Testis (tissue), 3 donors: Measurements from ENCODE around the gene MEP1A. TPM values are rescaled to one million over a fixed set of nuclear protein-coding genes. Genes with fewer than 3 reads are reported as not detected.

Experiments
- DNase-seq: peaks from one replicate; pipeline ENCODE4 v3.0.0-alpha.2; 2019
- H3K27ac ChIP-seq, 2 donors: fragments of 200-600 bp; sonication (generic); one replicate each; pipeline ENCODE4 v1.5.1; 2019
- H3K27me3 ChIP-seq: fragments of 200-600 bp; sonication (generic); one replicate; pipeline ENCODE4 v1.5.1; 2019
- H3K36me3 ChIP-seq: fragments of 200-600 bp; sonication (generic); one replicate; pipeline ENCODE4 v1.5.1; 2017; ENCODE audit warnings: low read depth; ENCODE audit errors: missing control alignments
- H3K4me1 ChIP-seq: fragments of 200-600 bp; sonication (generic); one replicate; pipeline ENCODE4 v1.5.1; 2019
- H3K4me3 ChIP-seq, 2 donors: fragments of 200-600 bp; sonication (generic); one replicate each; pipeline ENCODE4 v1.5.1; 2017 to 2019
- H3K9me3 ChIP-seq: fragments of 200-600 bp; sonication (generic); one replicate; pipeline ENCODE4 v1.5.1; 2017
- CTCF ChIP-seq, 3 experiments: fragments of 450-650 bp in 2 of 3; fragments of 200-600 bp in 1 of 3; sonication (generic) in 1 of 3; IDR thresholded peaks; one replicate each; pipeline ENCODE4 v1.5.1; 2016 to 2019; ENCODE audit warnings: antibody characterized with exemption in 3 of 3, mild to moderate bottlenecking in 2 of 3, moderate library complexity in 1 of 3
- POLR2A ChIP-seq: fragments of 450-650 bp; IDR thresholded peaks from one replicate; pipeline ENCODE4 v1.6.1; 2017; ENCODE audit warnings: antibody characterized with exemption, mild to moderate bottlenecking, moderate library complexity
- WGBS, 2 donors: methylation state at CpG; one replicate each; pipeline ENCODE4 v1.1.5; 2018; 5-methylcytosine and 5-hydroxymethylcytosine counted together
- intact Hi-C: fragments of 100-400 bp; cut with DNase I; formaldehyde crosslinking; loops from one replicate; pipeline ENCODE4 v1.15.1; 2023; ENCODE audit warnings: low total_unique reads
- polyA plus RNA-seq: library from polyadenylated mRNA; stranded (reverse); fragments of 350-450 nt; fragmentation: Illumina TruSeq; extraction: RNeasy Lipid Tissue Mini Kit (QIAGEN cat#74804); gene quantifications from one replicate; pipeline ENCODE4 v1.2.3, GENCODE V29; 2014; ENCODE audit warnings: low read depth, low replicate concordance; ENCODE audit not compliant: insufficient read depth
- total RNA-seq, 2 donors: library from RNA; depleted of rRNA; stranded (reverse); fragments of >200 nt; gene quantifications; one replicate each; pipeline ENCODE4 v1.2.3, GENCODE V29; 2016

Gene MEP1A
- total and polyA plus RNA-seq, 3 donors from 2014 or later, result 0.63 to 1.4 (median 0.93) TPM

GRCh38 chr6:46746696-46747095, 46.5 kb upstream of the MEP1A start, which contains the start of gene ANKRD66:
ANKRD66 (plus strand) TSS chr6:46746933; CDS start chr6:46751949, 5,016 bp downstream.
- no peaks in the 10 kb centered on the region for H3K9me3 ChIP-seq
- intact Hi-C loops, result no loop called here
- no peak within 1 kb of the TSS for H3K4me3 ChIP-seq
- H3K27ac ChIP-seq, result no peak within 1 kb of the TSS
- H3K4me1 ChIP-seq, result no peaks in the 10 kb centered on the region
- no peak for DNase-seq
- H3K27me3 ChIP-seq, result no peaks in the 10 kb centered on the region
- H3K36me3 ChIP-seq, result no peaks in the 10 kb centered on the region
- no peak for TF ChIP-seq CTCF (IDR thresholded peaks at IDR 0.05)
- no peak for TF ChIP-seq POLR2A
- WGBS, 2 donors, result 88 to 90% methylated on average over 1 of the region's 1 CpG

GRCh38 chr6:46748940-46749503, 44.2 kb upstream of the MEP1A start:
- Histone ChIP-seq H3K4me3 (no peak overlapping the region), H3K9me3 (no peaks in the 10 kb centered on the region), H3K4me1 (no peaks in the 10 kb centered on the region), H3K27ac (no peak overlapping the region), H3K36me3 (no peaks in the 10 kb centered on the region), H3K27me3 (no peaks in the 10 kb centered on the region)
- no peak for TF ChIP-seq CTCF (IDR thresholded peaks at IDR 0.05)
- 86 to 91% methylated on average over 2 to 5 of the region's 5 CpGs for whole genome bisulfite sequencing, 2 donors
- DNase-seq, result no peak
- intact Hi-C loops, result no loop called here

GRCh38 chr6:46749731-46750130, 43.5 kb upstream of the MEP1A start:
- Histone ChIP-seq H3K27me3 (no peaks in the 10 kb centered on the region), H3K27ac (no peak overlapping the region), H3K36me3 (no peaks in the 10 kb centered on the region), H3K4me1 (no peaks in the 10 kb centered on the region), H3K9me3 (no peaks in the 10 kb centered on the region), H3K4me3 (no peak overlapping the region)
- DNase-seq, result no peak
- intact Hi-C loops, result no loop called here
- WGBS, 2 donors, result 71 to 84% methylated on average over 5 of the region's 5 CpGs
- TF ChIP-seq POLR2A, result no peak
- no peak for TF ChIP-seq CTCF (IDR thresholded peaks at IDR 0.05)

GRCh38 chr6:46751658-46752057, 41.5 kb upstream of the MEP1A start:
- Histone ChIP-seq H3K36me3 (no peaks in the 10 kb centered on the region), H3K27me3 (no peaks in the 10 kb centered on the region), H3K9me3 (no peaks in the 10 kb centered on the region), H3K4me3 (no peak overlapping the region), H3K27ac (no peak overlapping the region), H3K4me1 (no peaks in the 10 kb centered on the region)
- intact Hi-C loops, result no loop called here
- DNase-seq, result no peak
- 89 to 96% methylated on average over 3 of the region's 3 CpGs for WGBS, 2 donors
- no peak for TF ChIP-seq CTCF (IDR thresholded peaks at IDR 0.05)
- no peak for TF ChIP-seq POLR2A

- Histone ChIP-seq H3K4me3 (no peak overlapping the region), H3K4me1 (no peaks in the 10 kb centered on the region), H3K27ac (no peak overlapping the region), H3K27me3 (no peaks in the 10 kb centered on the region), H3K36me3 (no peaks in the 10 kb centered on the region), H3K9me3 (no peaks in the 10 kb centered on the region)
- WGBS, 2 donors, result 66 to 70% methylated on average over 1 of the region's 1 CpG
- intact Hi-C loops, result no loop called here
- no peak for DNase-seq
- TF ChIP-seq CTCF (IDR thresholded peaks at IDR 0.05) (no peak), POLR2A (no peak)
Observed at GRCh38 chr6:46755865-46756264, 37.3 kb upstream of the MEP1A start.
